Activated T-helper 17 cell treated with anti-CD3 and anti-CD28 coated beads, Interleukin-2, amount 50 U/mL, for 72 hours (primary cell): Measurements from ENCODE around the gene SOWAHB. TPM values are rescaled to one million over a fixed set of nuclear protein-coding genes. Genes with fewer than 3 reads are reported as not detected.
"Not testable (repeated sequence)": the region's sequence is repeated elsewhere in the genome, so short reads cannot be mapped to it uniquely, and the experiment has no call there.

ENCODE experiments used
- ATAC-seq: fragments of 150-1000 bp; cut with Tn5 transposase; replicated peaks from 2 replicates; pipeline ENCODE4 v1.10.0; 2021; ENCODE audit warnings: mild to moderate bottlenecking, moderate library complexity
- H3K27ac Mint-ChIP-seq: one replicate; pipeline ENCODE4 v1.8.0; 2022; ENCODE audit warnings: mixed read lengths
- H3K27me3 Mint-ChIP-seq: one replicate; pipeline ENCODE4 v1.8.0; 2022; ENCODE audit warnings: mixed read lengths
- H3K36me3 Mint-ChIP-seq: one replicate; pipeline ENCODE4 v1.8.0; 2022; ENCODE audit warnings: low read depth, mild to moderate bottlenecking, mixed read lengths
- H3K4me1 Mint-ChIP-seq: one replicate; pipeline ENCODE4 v1.8.0; 2022; ENCODE audit warnings: mixed read lengths
- H3K4me3 Mint-ChIP-seq: one replicate; pipeline ENCODE4 v1.8.0; 2022; ENCODE audit warnings: mild to moderate bottlenecking, mixed read lengths
- H3K9me3 Mint-ChIP-seq: one replicate; pipeline ENCODE4 v1.8.0; 2022; ENCODE audit warnings: mixed read lengths
- total RNA-seq, 2 donors: library from RNA; stranded (reverse); gene quantifications; one replicate each; pipeline ENCODE4 v1.2.3, GENCODE V29; 2022

SOWAHB gene
- total RNA-seq, 2 donors from 2014 or later = not detected

GRCh38 chr4:76879731-76880364 lies 18.1 kb downstream of the SOWAHB start:
- Mint-ChIP-seq H3K27me3 (peaks cover 22% of the 10 kb centered on the region), H3K4me1 (no peaks in the 10 kb centered on the region), H3K36me3 (no peaks in the 10 kb centered on the region), H3K9me3 (no peaks in the 10 kb centered on the region), H3K4me3 (no peak overlapping the region), H3K27ac (no peak overlapping the region)
- no peak for ATAC-seq

GRCh38 chr4:76878641-76879165 lies 19.2 kb downstream of the SOWAHB start:
- not testable (repeated sequence) for H3K4me3 Mint-ChIP-seq, H3K4me1 Mint-ChIP-seq, H3K9me3 Mint-ChIP-seq, H3K27ac Mint-ChIP-seq, H3K36me3 Mint-ChIP-seq, ATAC-seq
- H3K27me3 Mint-ChIP-seq = peaks cover 22% of the 10 kb centered on the region

GRCh38 chr4:76874176-76874575 lies 23.8 kb downstream of the SOWAHB start:
- no peak overlapping the region for H3K27ac Mint-ChIP-seq
- ATAC-seq = no peak

GRCh38 chr4:76873495-76873894 lies 24.4 kb downstream of the SOWAHB start:
- ATAC-seq = no peak
- Mint-ChIP-seq H3K36me3 (no peaks in the 10 kb centered on the region), H3K27ac (no peak overlapping the region), H3K4me3 (no peak overlapping the region), H3K9me3 (no peaks in the 10 kb centered on the region), H3K27me3 (peaks cover 18% of the 10 kb centered on the region), H3K4me1 (no peaks in the 10 kb centered on the region)

More at GRCh38 chr4:76874176-76874575, 23.8 kb downstream of the SOWAHB start:
- peaks cover 22% of the 10 kb centered on the region for H3K27me3 Mint-ChIP-seq
- no peak overlapping the region for H3K4me3 Mint-ChIP-seq
- no peaks in the 10 kb centered on the region for H3K36me3 Mint-ChIP-seq
- H3K4me1 Mint-ChIP-seq = no peaks in the 10 kb centered on the region
- H3K9me3 Mint-ChIP-seq = no peaks in the 10 kb centered on the region

GRCh38 chr4:76872556-76872955 lies 25.4 kb downstream of the SOWAHB start:
- Mint-ChIP-seq H3K27me3 (peaks cover 11% of the 10 kb centered on the region), H3K9me3 (no peaks in the 10 kb centered on the region), H3K27ac (no peak overlapping the region), H3K4me3 (no peak overlapping the region), H3K36me3 (no peaks in the 10 kb centered on the region), H3K4me1 (no peaks in the 10 kb centered on the region)
- ATAC-seq = no peak

GRCh38 chr4:76868780-76869179 lies 29.2 kb downstream of the SOWAHB start:
- not testable (repeated sequence) for H3K27ac Mint-ChIP-seq, ATAC-seq, H3K4me3 Mint-ChIP-seq, H3K36me3 Mint-ChIP-seq, H3K9me3 Mint-ChIP-seq, H3K27me3 Mint-ChIP-seq, H3K4me1 Mint-ChIP-seq

- Mint-ChIP-seq H3K36me3 (no peaks in the 10 kb centered on the region), H3K4me1 (no peaks in the 10 kb centered on the region), H3K9me3 (no peaks in the 10 kb centered on the region), H3K27me3 (peaks cover 9% of the 10 kb centered on the region), H3K27ac (no peak overlapping the region), H3K4me3 (no peak overlapping the region)
- no peak for ATAC-seq
Measured at GRCh38 chr4:76867880-76868655, 29.9 kb downstream of the SOWAHB start.

- H3K27me3 Mint-ChIP-seq = peaks cover 6% of the 10 kb centered on the region
- H3K4me1 Mint-ChIP-seq = no peaks in the 10 kb centered on the region
- H3K36me3 Mint-ChIP-seq = no peaks in the 10 kb centered on the region
- no peak overlapping the region for H3K4me3 Mint-ChIP-seq
- ATAC-seq = no peak
- no peaks in the 10 kb centered on the region for H3K9me3 Mint-ChIP-seq
- no peak overlapping the region for H3K27ac Mint-ChIP-seq
Measured at GRCh38 chr4:76867377-76867776, 30.6 kb downstream of the SOWAHB start.

GRCh38 chr4:76866641-76867040 lies 31.3 kb downstream of the SOWAHB start:
- no peaks in the 10 kb centered on the region for H3K4me1 Mint-ChIP-seq
- H3K27me3 Mint-ChIP-seq = peaks cover 6% of the 10 kb centered on the region
- H3K9me3 Mint-ChIP-seq = no peaks in the 10 kb centered on the region
- H3K4me3 Mint-ChIP-seq = no peak overlapping the region
- no peak overlapping the region for H3K27ac Mint-ChIP-seq
- no peaks in the 10 kb centered on the region for H3K36me3 Mint-ChIP-seq
- ATAC-seq = no peak

GRCh38 chr4:76858319-76858718 lies 39.6 kb downstream of the SOWAHB start:
- H3K9me3 Mint-ChIP-seq = no peaks in the 10 kb centered on the region
- H3K27me3 Mint-ChIP-seq = no peaks in the 10 kb centered on the region
- no peaks in the 10 kb centered on the region for H3K36me3 Mint-ChIP-seq
- H3K27ac Mint-ChIP-seq = no peak overlapping the region
- no peaks in the 10 kb centered on the region for H3K4me1 Mint-ChIP-seq
- no peak overlapping the region for H3K4me3 Mint-ChIP-seq
- no peak for ATAC-seq

GRCh38 chr4:76857074-76857409 lies 40.9 kb downstream of the SOWAHB start:
- no peak for ATAC-seq
- H3K27me3 Mint-ChIP-seq = peaks cover 2% of the 10 kb centered on the region
- H3K9me3 Mint-ChIP-seq = no peaks in the 10 kb centered on the region
- no peak overlapping the region for H3K4me3 Mint-ChIP-seq
- H3K4me1 Mint-ChIP-seq = no peaks in the 10 kb centered on the region
- H3K27ac Mint-ChIP-seq = no peak overlapping the region
- no peaks in the 10 kb centered on the region for H3K36me3 Mint-ChIP-seq

GRCh38 chr4:76856243-76857073 lies 41.5 kb downstream of the SOWAHB start:
- Mint-ChIP-seq H3K36me3 (no peaks in the 10 kb centered on the region), H3K9me3 (no peaks in the 10 kb centered on the region), H3K27ac (no peak overlapping the region), H3K4me1 (no peaks in the 10 kb centered on the region), H3K4me3 (no peak overlapping the region), H3K27me3 (peaks cover 4% of the 10 kb centered on the region)
- ATAC-seq = no peak

GRCh38 chr4:76854858-76855257 lies 43.1 kb downstream of the SOWAHB start:
- Mint-ChIP-seq H3K4me3 (no peak overlapping the region), H3K27ac (no peak overlapping the region), H3K9me3 (no peaks in the 10 kb centered on the region), H3K27me3 (peaks cover 4% of the 10 kb centered on the region), H3K4me1 (no peaks in the 10 kb centered on the region), H3K36me3 (no peaks in the 10 kb centered on the region)
- no peak for ATAC-seq

GRCh38 chr4:76851375-76851774 lies 46.6 kb downstream of the SOWAHB start:
- Mint-ChIP-seq H3K9me3 (no peaks in the 10 kb centered on the region), H3K36me3 (no peaks in the 10 kb centered on the region), H3K4me1 (no peaks in the 10 kb centered on the region), H3K4me3 (no peak overlapping the region), H3K27ac (no peak overlapping the region), H3K27me3 (peaks cover 8% of the 10 kb centered on the region)
- no peak for ATAC-seq
